Superior temporal gyrus (tissue), 1 donor: ENCODE measurements around the gene DDX6.
"Not testable (repeated sequence)": the region's sequence is repeated elsewhere in the genome, so short reads cannot be mapped to it uniquely, and the experiment has no call there.

Source experiments
- DNase-seq: peaks from one replicate; pipeline ENCODE4 v3.0.0-alpha.2; 2016; ENCODE audit errors: extremely low spot score

Gene DDX6

GRCh38 chr11:118791111-118791960 is at the start of gene DDX6:
Gene DDX6, minus strand, starts transcription at chr11:118791164. Its CDS starts 4,913 bp downstream, at chr11:118786251.
- peak; percentile 84 for DNase-seq

- DNase-seq: no peak
Measured at GRCh38 chr11:118838905-118839553, 48.1 kb upstream of the DDX6 start.

- DNase-seq: no peak
Measured at GRCh38 chr11:118837868-118838267, 46.9 kb upstream of the DDX6 start.

- no peak for DNase-seq
Measured at GRCh38 chr11:118834427-118835028, 43.6 kb upstream of the DDX6 start.

- no peak for DNase-seq
Measured at GRCh38 chr11:118827118-118827517, 36.2 kb upstream of the DDX6 start.

- not testable (repeated sequence) for DNase-seq
Measured at GRCh38 chr11:118822936-118823510, 32.1 kb upstream of the DDX6 start.

GRCh38 chr11:118820412-118821357 is 29.7 kb upstream of the DDX6 start:
- no peak for DNase-seq

GRCh38 chr11:118820025-118820379 is 29.0 kb upstream of the DDX6 start:
- not testable (repeated sequence) for DNase-seq

GRCh38 chr11:118819334-118820024 is 28.5 kb upstream of the DDX6 start:
- DNase-seq: no peak

- DNase-seq: no peak
Measured at GRCh38 chr11:118818130-118818529, 27.2 kb upstream of the DDX6 start.

- no peak for DNase-seq
Measured at GRCh38 chr11:118813551-118813950, 22.6 kb upstream of the DDX6 start.

- no peak for DNase-seq
Measured at GRCh38 chr11:118812485-118812884, 21.5 kb upstream of the DDX6 start.

GRCh38 chr11:118807800-118808778 is 17.1 kb upstream of the DDX6 start:
- DNase-seq: no peak

- no peak for DNase-seq
Measured at GRCh38 chr11:118806400-118806799, 15.4 kb upstream of the DDX6 start.

GRCh38 chr11:118804094-118804493 is 13.1 kb upstream of the DDX6 start:
- no peak for DNase-seq

GRCh38 chr11:118799372-118799771 is 8.4 kb upstream of the DDX6 start:
- DNase-seq: no peak

GRCh38 chr11:118797510-118797909 is 6.5 kb upstream of the DDX6 start:
- no peak for DNase-seq

- DNase-seq: peak; percentile 77
Measured at GRCh38 chr11:118792570-118793124, 1.7 kb upstream of the DDX6 start.

- DNase-seq: no peak
Measured at GRCh38 chr11:118791961-118792569, 1.1 kb upstream of the DDX6 start.
